GM21737 (cell line): ENCODE measurements around the gene ZNF384.

Source experiments
- ATAC-seq: cut with Tn5 transposase; IDR thresholded peaks from one replicate; pipeline ENCODE4 v1.9.1; 2021; ENCODE audit warnings: mild to moderate bottlenecking, moderate library complexity; ENCODE audit not compliant: unreplicated experiment

Gene ZNF384

GRCh38 chr12:6626654-6627283 lies 62.4 kb downstream of the ZNF384 start:
- no peak for ATAC-seq

GRCh38 chr12:6620885-6621274 lies 68.3 kb downstream of the ZNF384 start:
- ATAC-seq: no peak

GRCh38 chr12:6620137-6620884 lies 68.9 kb downstream of the ZNF384 start:
- no peak for ATAC-seq

GRCh38 chr12:6618483-6619225 lies 70.5 kb downstream of the ZNF384 start:
- no peak for ATAC-seq
